ENCODE measurements around the gene RPL10. TPM values are rescaled to one million over a fixed set of nuclear protein-coding genes. Genes with fewer than 3 reads are reported as not detected.
A peak's percentile ranks its signal among the peaks of the same experiment; 100 is the strongest.

Gene RPL10
- total and polyA plus RNA-seq, 2 of the 8 experiments (the other 6 are each of a cell fraction or from before 2014, with no cell fraction given) = 2,633 to 4,293 TPM

DNA sequence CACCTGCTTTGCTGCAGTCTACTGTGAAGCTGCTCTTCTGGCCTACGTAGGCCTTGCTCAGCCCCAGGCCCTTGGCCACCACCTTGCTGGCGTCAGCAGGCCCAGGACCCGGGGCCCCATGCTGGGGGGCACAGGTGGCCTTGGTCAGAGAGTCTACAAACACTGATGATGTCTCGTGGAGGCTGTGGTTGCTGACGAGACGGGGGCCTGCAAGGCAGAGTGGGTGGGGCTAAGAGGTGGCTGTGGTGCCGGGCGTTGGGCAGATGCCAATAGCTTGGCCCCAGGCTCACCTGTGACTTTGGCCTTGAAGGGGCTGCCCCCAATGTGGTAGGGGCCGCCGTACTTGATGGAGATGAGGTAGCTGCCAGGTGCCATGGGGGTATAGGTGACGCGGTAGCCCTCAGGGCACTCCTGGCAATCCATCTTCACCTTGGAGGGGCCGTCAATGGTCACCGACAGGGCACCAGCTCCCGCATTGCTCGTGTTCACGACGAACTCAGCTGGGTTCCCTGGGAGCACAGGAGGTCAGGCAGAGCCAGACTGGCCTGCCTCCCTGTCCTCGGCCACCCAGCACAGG is 48.7 kb upstream of the RPL10 start:
- no peak overlapping the region for H2BK20ac ChIP-seq (ENCODE audit: low read length)
- H3K18ac ChIP-seq (ENCODE audit: extremely low read depth, low read length) = no peak overlapping the region
- no peak overlapping the region for H3K9ac ChIP-seq (replicated peaks in 1 of 4; ENCODE audit: extremely low read depth in 1 of 4, low read depth in 3 of 4, low read length in 3 of 4)
- CTCF ChIA-PET (ENCODE audit: partially characterized antibody) = interaction anchor here (0.8 to 1.5 kb wide), 3 partner anchors 13 to 34 kb away, joined by 3 to 6 read pairs (median 4); no protein-coding TSS in a partner anchor
- no peak for DNase-seq (ENCODE audit: low read depth in 1 of 2, low spot score in 2 of 2)
- peaks cover 28 to 63% (median 54%) of the 10 kb centered on the region in 4 experiments for H3K36me3 ChIP-seq (ENCODE audit: control insufficient read depth in 2 of 4, insufficient read depth in 4 of 4, low read length in 3 of 4)
- H3K4me2 ChIP-seq (ENCODE audit: insufficient read depth in 1 of 2, low read depth in 2 of 2, low read length in 2 of 2) = no peak overlapping the region
- H3K14ac ChIP-seq (ENCODE audit: insufficient read length) = no peak overlapping the region
- H3K79me1 ChIP-seq (ENCODE audit: low read depth, low read length) = no peaks in the 10 kb centered on the region
- H2BK5ac ChIP-seq (ENCODE audit: low read depth, low read length) = no peak overlapping the region
- no peak overlapping the region for H3K4ac ChIP-seq (replicated peaks; ENCODE audit: insufficient read length, low read depth, low read length)
- H4K8ac ChIP-seq (ENCODE audit: extremely low read depth, insufficient read depth, low read length) = no peak overlapping the region
- H3K9me3 ChIP-seq (ENCODE audit: insufficient read depth in 2 of 2, low read depth in 1 of 2, low read length in 1 of 2) = no peaks in the 10 kb centered on the region
- H3K27me3 ChIP-seq (replicated peaks in 1 of 4; ENCODE audit: control insufficient read depth in 3 of 4, extremely low read depth in 1 of 4, insufficient read depth in 3 of 4, low read length in 3 of 4) = no peaks in the 10 kb centered on the region
- no peak overlapping the region for H3K23ac ChIP-seq (ENCODE audit: insufficient read length)
- H3K4me3 ChIP-seq (ENCODE audit: extremely low read depth in 1 of 4, insufficient read depth in 2 of 4, low read depth in 3 of 4, low read length in 4 of 4) = no peak overlapping the region
- no peak overlapping the region for H4K5ac ChIP-seq (ENCODE audit: insufficient read length, low read depth, low read length)
- no peak for TF ChIP-seq CHD2 (IDR thresholded peaks at IDR 0.05; ENCODE audit: low read length)
- TF ChIP-seq JUND (IDR thresholded peaks at IDR 0.05; ENCODE audit: low read length) = no peak
- TF ChIP-seq POLR2AphosphoS5 (IDR thresholded peaks at IDR 0.05; ENCODE audit: low read depth, low read length) = peak; percentile 15; the same call in 1 of the 2 replicates
- TF ChIP-seq BCL11A (IDR thresholded peaks at IDR 0.05; ENCODE audit: low read depth in 2 of 2, low read length in 2 of 2) = no peak
- TF ChIP-seq TEAD4 (IDR thresholded peaks at IDR 0.05; ENCODE audit: low read depth, low read length) = no peak
- POLR2A ChIA-PET (ENCODE audit: partially characterized antibody) = interaction anchor here (1.0 to 15.6 kb wide), 9 partner anchors 8 to 114 kb away, joined by 3 to 348 read pairs (median 16); partner anchors contain the start of genes EMD, FLNA and RPL10
- no peaks in the 10 kb centered on the region for H3K79me2 ChIP-seq (ENCODE audit: control insufficient read depth in 1 of 2, insufficient read depth in 2 of 2, low read length in 2 of 2)
- no peak overlapping the region for H2BK12ac ChIP-seq (ENCODE audit: low read depth, low read length)
- no peak overlapping the region for H3K27ac ChIP-seq (ENCODE audit: low read depth, low read length)
- H3K56ac ChIP-seq (replicated peaks; ENCODE audit: insufficient read length, low read depth, low read length) = no peak overlapping the region
- H3K23me2 ChIP-seq (ENCODE audit: low read depth, low read length) = no peaks in the 10 kb centered on the region
- no peak overlapping the region for H4K91ac ChIP-seq (replicated peaks; ENCODE audit: insufficient read length, low read length)
- H2BK15ac ChIP-seq (ENCODE audit: low read length) = no peak overlapping the region
- H2AFZ ChIP-seq (ENCODE audit: low read length) = no peak overlapping the region
- H2AK5ac ChIP-seq (ENCODE audit: low read depth, low read length) = no peak overlapping the region
- no peaks in the 10 kb centered on the region for H3K4me1 ChIP-seq (replicated peaks in 1 of 4; ENCODE audit: control insufficient read depth in 3 of 4, insufficient read depth in 4 of 4, low read length in 3 of 4)
- peaks cover 0 to 22% of the 10 kb centered on the region in 2 experiments for H4K20me1 ChIP-seq (replicated peaks in 1 of 2; ENCODE audit: control insufficient read depth in 1 of 2, insufficient read depth in 2 of 2, low read length in 2 of 2)
- no peak for FAIRE-seq
- WGBS, 2 experiments (ENCODE audit: extremely low coverage in 1 of 2, insufficient coverage in 1 of 2, insufficient read length in 1 of 2, insufficient replicate concordance in 2 of 2, low coverage in 1 of 2, low lambda C conversion rate in 2 of 2, missing lambda C conversion rate in 1 of 2) = 95% methylated on average over 15 of the region's 19 CpGs; no CpG with 5 or more reads in 1 of the 2 experiments
- H2BK120ac ChIP-seq (replicated peaks; ENCODE audit: low read depth, low read length) = no peak overlapping the region
